ENCODE data around the gene HTR2A.

DNA sequence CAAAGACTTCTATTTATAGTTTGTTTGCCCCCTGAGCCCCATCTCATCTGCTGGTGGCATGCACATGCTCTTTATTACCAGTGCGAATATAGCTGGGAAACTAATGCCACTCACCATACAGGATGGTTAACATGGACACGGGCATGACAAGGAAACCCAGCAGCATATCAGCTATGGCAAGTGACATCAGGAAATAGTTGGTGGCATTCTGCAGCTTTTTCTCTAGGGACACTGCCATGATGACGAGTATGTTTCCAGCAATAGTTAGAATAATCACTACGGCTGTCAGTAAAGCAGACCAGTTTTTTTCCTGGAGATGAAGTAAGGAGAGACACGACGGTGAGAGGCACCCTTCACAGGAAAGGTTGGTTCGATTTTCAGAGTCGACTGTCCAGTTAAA, 1.5 kb downstream of the HTR2A start:
- TF ChIP-seq, protein P1, sequence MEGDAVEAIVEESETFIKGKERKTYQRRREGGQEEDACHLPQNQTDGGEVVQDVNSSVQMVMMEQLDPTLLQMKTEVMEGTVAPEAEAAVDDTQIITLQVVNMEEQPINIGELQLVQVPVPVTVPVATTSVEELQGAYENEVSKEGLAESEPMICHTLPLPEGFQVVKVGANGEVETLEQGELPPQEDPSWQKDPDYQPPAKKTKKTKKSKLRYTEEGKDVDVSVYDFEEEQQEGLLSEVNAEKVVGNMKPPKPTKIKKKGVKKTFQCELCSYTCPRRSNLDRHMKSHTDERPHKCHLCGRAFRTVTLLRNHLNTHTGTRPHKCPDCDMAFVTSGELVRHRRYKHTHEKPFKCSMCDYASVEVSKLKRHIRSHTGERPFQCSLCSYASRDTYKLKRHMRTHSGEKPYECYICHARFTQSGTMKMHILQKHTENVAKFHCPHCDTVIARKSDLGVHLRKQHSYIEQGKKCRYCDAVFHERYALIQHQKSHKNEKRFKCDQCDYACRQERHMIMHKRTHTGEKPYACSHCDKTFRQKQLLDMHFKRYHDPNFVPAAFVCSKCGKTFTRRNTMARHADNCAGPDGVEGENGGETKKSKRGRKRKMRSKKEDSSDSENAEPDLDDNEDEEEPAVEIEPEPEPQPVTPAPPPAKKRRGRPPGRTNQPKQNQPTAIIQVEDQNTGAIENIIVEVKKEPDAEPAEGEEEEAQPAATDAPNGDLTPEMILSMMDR (IDR thresholded peaks at IDR 0.05), result no peak
- no peak for TF ChIP-seq POLR2AphosphoS5 (IDR thresholded peaks at IDR 0.05; ENCODE audit: low read depth, low read length)
- TF ChIP-seq, protein P2, sequence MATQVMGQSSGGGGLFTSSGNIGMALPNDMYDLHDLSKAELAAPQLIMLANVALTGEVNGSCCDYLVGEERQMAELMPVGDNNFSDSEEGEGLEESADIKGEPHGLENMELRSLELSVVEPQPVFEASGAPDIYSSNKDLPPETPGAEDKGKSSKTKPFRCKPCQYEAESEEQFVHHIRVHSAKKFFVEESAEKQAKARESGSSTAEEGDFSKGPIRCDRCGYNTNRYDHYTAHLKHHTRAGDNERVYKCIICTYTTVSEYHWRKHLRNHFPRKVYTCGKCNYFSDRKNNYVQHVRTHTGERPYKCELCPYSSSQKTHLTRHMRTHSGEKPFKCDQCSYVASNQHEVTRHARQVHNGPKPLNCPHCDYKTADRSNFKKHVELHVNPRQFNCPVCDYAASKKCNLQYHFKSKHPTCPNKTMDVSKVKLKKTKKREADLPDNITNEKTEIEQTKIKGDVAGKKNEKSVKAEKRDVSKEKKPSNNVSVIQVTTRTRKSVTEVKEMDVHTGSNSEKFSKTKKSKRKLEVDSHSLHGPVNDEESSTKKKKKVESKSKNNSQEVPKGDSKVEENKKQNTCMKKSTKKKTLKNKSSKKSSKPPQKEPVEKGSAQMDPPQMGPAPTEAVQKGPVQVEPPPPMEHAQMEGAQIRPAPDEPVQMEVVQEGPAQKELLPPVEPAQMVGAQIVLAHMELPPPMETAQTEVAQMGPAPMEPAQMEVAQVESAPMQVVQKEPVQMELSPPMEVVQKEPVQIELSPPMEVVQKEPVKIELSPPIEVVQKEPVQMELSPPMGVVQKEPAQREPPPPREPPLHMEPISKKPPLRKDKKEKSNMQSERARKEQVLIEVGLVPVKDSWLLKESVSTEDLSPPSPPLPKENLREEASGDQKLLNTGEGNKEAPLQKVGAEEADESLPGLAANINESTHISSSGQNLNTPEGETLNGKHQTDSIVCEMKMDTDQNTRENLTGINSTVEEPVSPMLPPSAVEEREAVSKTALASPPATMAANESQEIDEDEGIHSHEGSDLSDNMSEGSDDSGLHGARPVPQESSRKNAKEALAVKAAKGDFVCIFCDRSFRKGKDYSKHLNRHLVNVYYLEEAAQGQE (IDR thresholded peaks at IDR 0.05; ENCODE audit: insufficient read depth in 1 of 2, low read depth in 2 of 2, low read length in 1 of 2), result no peak
